HG03103 (cell line): Measurements from ENCODE around the gene CBR3.
A peak's percentile ranks its signal among the peaks of the same experiment; 100 is the strongest.

Experiments
- ATAC-seq: cut with Tn5 transposase; IDR thresholded peaks from one replicate; pipeline ENCODE4 v1.9.1; 2021; ENCODE audit warnings: low read depth; ENCODE audit not compliant: unreplicated experiment

CBR3 gene

GRCh38 chr21:36149788-36150711 lies 15.2 kb downstream of the CBR3 start:
- ATAC-seq: no peak

- ATAC-seq: no peak
These were observed 20.9 kb downstream of the CBR3 start for GRCh38 chr21:36155603-36156338.

- ATAC-seq: peak; percentile 80
These were observed 21.5 kb downstream of the CBR3 start for GRCh38 chr21:36156339-36156814.

GRCh38 chr21:36156815-36157670 lies 22.2 kb downstream of the CBR3 start, which contains the start of gene DOP1B:
Gene DOP1B (plus strand): TSS chr21:36156824. CDS start chr21:36164734, 7,910 bp downstream.
- peak; percentile 25 for ATAC-seq

GRCh38 chr21:36159356-36159921 lies 24.6 kb downstream of the CBR3 start:
- ATAC-seq: no peak

GRCh38 chr21:36160850-36161178 lies 25.9 kb downstream of the CBR3 start:
- ATAC-seq: no peak

- no peak for ATAC-seq
These were observed 27.8 kb downstream of the CBR3 start for GRCh38 chr21:36162631-36163030.

- no peak for ATAC-seq
These were observed 29.2 kb downstream of the CBR3 start for GRCh38 chr21:36163750-36164741.

GRCh38 chr21:36165356-36165755 lies 30.5 kb downstream of the CBR3 start:
- no peak for ATAC-seq

GRCh38 chr21:36166705-36167104 lies 31.8 kb downstream of the CBR3 start:
- ATAC-seq: no peak

- no peak for ATAC-seq
These were observed 32.7 kb downstream of the CBR3 start for GRCh38 chr21:36167541-36167940.

GRCh38 chr21:36169470-36170128 lies 34.7 kb downstream of the CBR3 start:
- no peak for ATAC-seq

GRCh38 chr21:36170823-36171222 lies 35.9 kb downstream of the CBR3 start:
- ATAC-seq: no peak

GRCh38 chr21:36171336-36171735 lies 36.5 kb downstream of the CBR3 start:
- ATAC-seq: no peak

GRCh38 chr21:36171741-36172331 lies 37.0 kb downstream of the CBR3 start:
- no peak for ATAC-seq

GRCh38 chr21:36174780-36175179 lies 39.9 kb downstream of the CBR3 start:
- no peak for ATAC-seq

GRCh38 chr21:36175771-36176565 lies 41.1 kb downstream of the CBR3 start:
- no peak for ATAC-seq
